CD4-positive, CD25-positive, alpha-beta regulatory T cell (primary cell): Measurements from ENCODE around the gene CLDND2. TPM values are rescaled to one million over a fixed set of nuclear protein-coding genes. Genes with fewer than 3 reads are reported as not detected.

Source experiments
- ATAC-seq, 2 donors: fragments of 150-1000 bp; cut with Tn5 transposase; one replicate each; pipeline ENCODE4 v1.10.0; 2021; ENCODE audit warnings: low read depth in 2 of 2, moderate number of reproducible peaks in 2 of 2, moderate library complexity in 1 of 2
- DNase-seq, 3 donors: peaks; one replicate each; pipeline versions ENCODE4 v3.0.0 to v3.0.0-alpha.2; 2012 to 2022; ENCODE audit warnings: mixed read lengths in 1 of 3
- H3K27ac ChIP-seq: one replicate; pipeline ENCODE4 v1.7.0; 2013; ENCODE audit warnings: mild to moderate bottlenecking, low read length; ENCODE audit not compliant: insufficient read depth, poor library complexity, severe bottlenecking
- H3K27me3 ChIP-seq: one replicate; pipeline ENCODE4 v1.7.0; 2013; ENCODE audit warnings: low read length; ENCODE audit not compliant: control insufficient read depth, insufficient read depth
- H3K36me3 ChIP-seq: one replicate; pipeline ENCODE4 v1.7.0; 2013; ENCODE audit warnings: mild to moderate bottlenecking, low read length, moderate library complexity; ENCODE audit not compliant: control insufficient read depth, insufficient read depth
- H3K4me1 ChIP-seq: 2 replicates; pipeline ENCODE4 v1.7.0; 2013; ENCODE audit warnings: mild to moderate bottlenecking, low read length; ENCODE audit not compliant: insufficient read depth, control insufficient read depth, poor library complexity, severe bottlenecking
- H3K4me3 ChIP-seq: one replicate; pipeline ENCODE4 v1.7.0; 2013; ENCODE audit warnings: low read depth, mild to moderate bottlenecking, low read length, moderate library complexity
- H3K9me3 ChIP-seq, 2 experiments: 1 replicate in 1 of 2; 2 replicates in 1 of 2; pipeline ENCODE4 v1.7.0; 2013; ENCODE audit warnings: low read length in 2 of 2, mild to moderate bottlenecking in 1 of 2, moderate library complexity in 1 of 2; ENCODE audit not compliant: control insufficient read depth in 2 of 2
- H3K27ac Mint-ChIP-seq, 3 donors: one replicate each; pipeline ENCODE4 v1.8.0; 2020 to 2022; ENCODE audit warnings: mild to moderate bottlenecking in 3 of 3, mixed read lengths in 3 of 3, moderate library complexity in 2 of 3
- H3K27me3 Mint-ChIP-seq: one replicate; pipeline ENCODE4 v1.8.0; 2022; ENCODE audit warnings: mild to moderate bottlenecking, mixed read lengths
- H3K36me3 Mint-ChIP-seq: one replicate; pipeline ENCODE4 v1.8.0; 2020; ENCODE audit warnings: mixed read lengths
- H3K4me1 Mint-ChIP-seq, 4 donors: one replicate each; pipeline ENCODE4 v1.8.0; 2020 to 2022; ENCODE audit warnings: mixed read lengths in 4 of 4, mild to moderate bottlenecking in 1 of 4
- H3K4me3 Mint-ChIP-seq, 4 donors: one replicate each; pipeline ENCODE4 v1.8.0; 2020 to 2022; ENCODE audit warnings: mild to moderate bottlenecking in 4 of 4, mixed read lengths in 4 of 4, moderate library complexity in 3 of 4
- H3K9me3 Mint-ChIP-seq, 7 donors: one replicate each; pipeline ENCODE4 v1.8.0; 2020 to 2022; ENCODE audit warnings: mixed read lengths in 7 of 7, mild to moderate bottlenecking in 3 of 7, moderate library complexity in 2 of 7
- polyA plus RNA-seq, 4 donors: library from polyadenylated mRNA; unstranded; fragments of 300-500 nt; fragmentation: Illumina TruSeq; gene quantifications; one replicate each; pipeline ENCODE4 v1.2.3, GENCODE V29; 2021
- total RNA-seq: library from RNA; stranded (reverse); gene quantifications from one replicate; pipeline ENCODE4 v1.2.3, GENCODE V29; 2022

Gene CLDND2
- total and polyA plus RNA-seq, 5 donors from 2014 or later: 0.41 TPM; not detected in 4

DNA sequence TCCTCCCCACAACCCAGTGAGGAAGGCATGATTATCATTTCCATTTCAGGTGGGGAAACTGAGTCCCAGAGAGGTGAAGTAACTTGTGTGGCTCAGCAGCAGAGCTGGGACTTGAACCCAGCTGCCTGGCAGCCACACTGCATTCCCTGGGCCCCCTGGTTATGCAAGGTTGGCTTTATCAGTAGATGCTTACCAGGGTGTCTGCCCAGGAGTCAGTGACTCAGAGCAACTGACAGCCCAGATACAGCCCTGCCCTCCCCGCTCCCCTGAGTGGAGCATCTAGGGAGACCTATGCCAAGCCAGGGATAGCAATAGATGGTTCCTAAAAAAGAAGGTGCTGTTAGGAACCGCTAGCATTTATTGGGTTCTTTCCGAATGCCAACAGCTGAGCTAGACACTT lies 51.4 kb downstream of the CLDND2 start:
- Histone ChIP-seq H3K9me3 (no peaks in the 10 kb centered on the region), H3K27ac (no peak overlapping the region), H3K27me3 (no peaks in the 10 kb centered on the region), H3K36me3 (no peaks in the 10 kb centered on the region), H3K4me1 (no peaks in the 10 kb centered on the region), H3K4me3 (no peak overlapping the region)
- H3K4me1 Mint-ChIP-seq: peaks cover 0 to 5% (median under 1%) of the 10 kb centered on the region in 4 donors
- peaks cover 33% of the 10 kb centered on the region for H3K27me3 Mint-ChIP-seq
- H3K27ac Mint-ChIP-seq: peak overlapping the region in 1 of 3 donors; percentile 53
- ATAC-seq (no peak), DNase-seq (no peak)
- H3K4me3 Mint-ChIP-seq: no peak overlapping the region
- H3K36me3 Mint-ChIP-seq: no peaks in the 10 kb centered on the region
- H3K9me3 Mint-ChIP-seq: peaks cover 0 to 8% (median 2%) of the 10 kb centered on the region in 7 donors

Other genes with a start within 250 kb of the CLDND2 start
- 1.1 TPM for gene SIGLEC9, start 244.1 kb downstream of the CLDND2 start, total RNA-seq
- under 1 TPM in 3 of 4 donors, not detected in 1; 0.33 to 0.52 (median 0.37) TPM for gene SIGLEC9, start 244.1 kb downstream of the CLDND2 start, polyA plus RNA-seq
- not detected for gene SIGLEC7, start 226.7 kb downstream of the CLDND2 start, total RNA-seq
- gene SIGLEC7, start 226.7 kb downstream of the CLDND2 start, polyA plus RNA-seq: not detected
- 0.99 TPM for gene CD33, start 143.9 kb downstream of the CLDND2 start, total RNA-seq
- 1 to 10 TPM in 1 of 4 donors, not detected in 3; 1.1 TPM for gene CD33, start 143.9 kb downstream of the CLDND2 start, polyA plus RNA-seq
- gene SIGLECL1, start 117.9 kb downstream of the CLDND2 start, total RNA-seq: not detected
- gene SIGLECL1, start 117.9 kb downstream of the CLDND2 start, polyA plus RNA-seq: not detected
- gene IGLON5, start 57.4 kb downstream of the CLDND2 start, total RNA-seq: not detected
- not detected for gene IGLON5, start 57.4 kb downstream of the CLDND2 start, polyA plus RNA-seq
- gene VSIG10L, start 26.9 kb downstream of the CLDND2 start, total RNA-seq: 0.27 TPM
- under 1 TPM in 2 of 4 donors, not detected in 2; 0.15 to 0.37 TPM for gene VSIG10L, start 26.9 kb downstream of the CLDND2 start, polyA plus RNA-seq
- 41.7 TPM for gene ETFB, start 2.6 kb downstream of the CLDND2 start, total RNA-seq
- 100 to 1,000 TPM in 1 of 4 donors, 10 to 100 TPM in 3; 68.8 to 113 (median 79.5) TPM for gene ETFB, start 2.6 kb downstream of the CLDND2 start, polyA plus RNA-seq
- gene NKG7, start 3.7 kb upstream of the CLDND2 start, total RNA-seq: 1.8 TPM
- 10 to 100 TPM in 1 of 4 donors, 1 to 10 TPM in 3; 2.7 to 12.2 (median 4.5) TPM for gene NKG7, start 3.7 kb upstream of the CLDND2 start, polyA plus RNA-seq
- gene LIM2, start 19.0 kb upstream of the CLDND2 start, total RNA-seq: not detected
- gene LIM2, start 19.0 kb upstream of the CLDND2 start, polyA plus RNA-seq: not detected
- not detected for gene C19orf84, start 21.6 kb upstream of the CLDND2 start, total RNA-seq
- not detected for gene C19orf84, start 21.6 kb upstream of the CLDND2 start, polyA plus RNA-seq
- 0.25 TPM for gene SIGLEC10, start 48.6 kb upstream of the CLDND2 start, total RNA-seq
- under 1 TPM in 3 of 4 donors, not detected in 1; 0.15 to 0.37 (median 0.30) TPM for gene SIGLEC10, start 48.6 kb upstream of the CLDND2 start, polyA plus RNA-seq
- gene SIGLEC8, start 89.5 kb upstream of the CLDND2 start, total RNA-seq: not detected
- gene SIGLEC8, start 89.5 kb upstream of the CLDND2 start, polyA plus RNA-seq: not detected
- gene CEACAM18, start 109.5 kb upstream of the CLDND2 start, total RNA-seq: not detected
- not detected for gene CEACAM18, start 109.5 kb upstream of the CLDND2 start, polyA plus RNA-seq
- not detected for gene SIGLEC12, start 132.8 kb upstream of the CLDND2 start, total RNA-seq
- 1 to 10 TPM in 1 of 4 donors, under 1 TPM in 1, not detected in 2; 0.57 to 1.3 TPM for gene SIGLEC12, start 132.8 kb upstream of the CLDND2 start, polyA plus RNA-seq
- not detected for gene SIGLEC6, start 162.7 kb upstream of the CLDND2 start, total RNA-seq
- not detected for gene SIGLEC6, start 162.7 kb upstream of the CLDND2 start, polyA plus RNA-seq
- 5.2 TPM for gene ZNF175, start 202.3 kb upstream of the CLDND2 start, total RNA-seq
- 1 to 10 TPM in 3 of 4 donors, under 1 TPM in 1; 0.88 to 3.8 (median 2.5) TPM for gene ZNF175, start 202.3 kb upstream of the CLDND2 start, polyA plus RNA-seq